PFSK-1 (cell line): ENCODE data around the gene NDFIP1.

Experiments
- FOXP2 ChIP-seq: optimal IDR thresholded peaks from 2 replicates; pipeline ENCODE3; 2011; ENCODE audit warnings: borderline replicate concordance, control low read depth, inconsistent platforms; ENCODE audit not compliant: insufficient read depth; ENCODE audit errors: extremely low read length, extremely low read depth
- POLR2AphosphoS5 ChIP-seq: IDR thresholded peaks from 2 replicates; pipeline ENCODE4 v1.6.1; 2012; ENCODE audit warnings: low read depth, mild to moderate bottlenecking, control low read depth, low read length, moderate library complexity
- SIN3A ChIP-seq: IDR thresholded peaks from 2 replicates; pipeline ENCODE4 v1.6.1; 2012; ENCODE audit warnings: mild to moderate bottlenecking, low read length, moderate library complexity, borderline replicate concordance; ENCODE audit not compliant: insufficient read depth
- TAF1 ChIP-seq: IDR thresholded peaks from 2 replicates; pipeline ENCODE4 v1.6.1; 2012; ENCODE audit warnings: low read length, control low read depth, borderline replicate concordance; ENCODE audit not compliant: insufficient read depth
- TF ChIP-seq, protein P1 (sequence below), 2 experiments: IDR thresholded peaks; 2 replicates each; pipeline versions ENCODE4 v1.6.1 to v1.8.0; 2011 to 2012; ENCODE audit warnings: low read depth in 2 of 2, low read length in 2 of 2, control low read depth in 1 of 2, inconsistent platforms in 1 of 2, mild to moderate bottlenecking in 1 of 2, moderate library complexity in 1 of 2; ENCODE audit not compliant: insufficient read depth in 1 of 2

The NDFIP1 gene

DNA sequence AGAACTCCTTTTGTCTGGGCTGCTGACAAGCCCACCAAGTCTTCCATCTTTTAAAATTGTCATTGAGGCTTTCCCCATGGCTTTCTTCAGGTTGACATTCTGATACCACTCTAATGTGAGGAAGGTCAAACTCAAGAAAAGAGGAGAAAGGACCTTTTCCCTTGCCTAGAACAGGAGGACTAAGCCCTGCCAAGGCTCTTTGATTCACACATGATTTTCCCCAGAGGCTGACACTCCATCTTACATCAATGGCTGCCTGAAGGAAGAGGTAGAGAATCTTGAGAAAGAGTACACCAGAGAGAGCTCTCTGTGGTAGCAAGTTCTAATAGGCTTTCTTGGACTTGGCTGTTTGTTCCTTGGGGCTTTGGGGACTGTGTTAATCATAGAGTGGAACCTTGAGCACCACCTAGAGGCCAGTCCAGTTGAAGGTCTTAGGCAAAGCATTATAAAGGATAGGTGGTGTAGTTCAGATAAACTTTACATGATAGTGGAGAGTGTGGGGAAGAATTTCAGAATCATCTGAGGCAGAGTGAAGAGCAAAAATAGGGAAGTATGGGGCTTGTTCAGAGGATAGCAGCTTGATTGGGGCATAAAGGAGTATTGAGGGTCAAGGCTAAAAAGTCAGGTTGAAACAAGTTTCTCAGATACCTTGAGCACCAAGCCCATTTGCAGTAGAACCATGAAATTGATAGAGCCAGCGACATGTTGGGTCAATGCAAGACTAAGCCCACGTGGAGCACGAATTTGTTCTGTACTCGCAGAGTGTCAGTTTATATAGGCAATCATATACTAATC lies 36.7 kb downstream of the NDFIP1 start:
- TF ChIP-seq, protein P1, sequence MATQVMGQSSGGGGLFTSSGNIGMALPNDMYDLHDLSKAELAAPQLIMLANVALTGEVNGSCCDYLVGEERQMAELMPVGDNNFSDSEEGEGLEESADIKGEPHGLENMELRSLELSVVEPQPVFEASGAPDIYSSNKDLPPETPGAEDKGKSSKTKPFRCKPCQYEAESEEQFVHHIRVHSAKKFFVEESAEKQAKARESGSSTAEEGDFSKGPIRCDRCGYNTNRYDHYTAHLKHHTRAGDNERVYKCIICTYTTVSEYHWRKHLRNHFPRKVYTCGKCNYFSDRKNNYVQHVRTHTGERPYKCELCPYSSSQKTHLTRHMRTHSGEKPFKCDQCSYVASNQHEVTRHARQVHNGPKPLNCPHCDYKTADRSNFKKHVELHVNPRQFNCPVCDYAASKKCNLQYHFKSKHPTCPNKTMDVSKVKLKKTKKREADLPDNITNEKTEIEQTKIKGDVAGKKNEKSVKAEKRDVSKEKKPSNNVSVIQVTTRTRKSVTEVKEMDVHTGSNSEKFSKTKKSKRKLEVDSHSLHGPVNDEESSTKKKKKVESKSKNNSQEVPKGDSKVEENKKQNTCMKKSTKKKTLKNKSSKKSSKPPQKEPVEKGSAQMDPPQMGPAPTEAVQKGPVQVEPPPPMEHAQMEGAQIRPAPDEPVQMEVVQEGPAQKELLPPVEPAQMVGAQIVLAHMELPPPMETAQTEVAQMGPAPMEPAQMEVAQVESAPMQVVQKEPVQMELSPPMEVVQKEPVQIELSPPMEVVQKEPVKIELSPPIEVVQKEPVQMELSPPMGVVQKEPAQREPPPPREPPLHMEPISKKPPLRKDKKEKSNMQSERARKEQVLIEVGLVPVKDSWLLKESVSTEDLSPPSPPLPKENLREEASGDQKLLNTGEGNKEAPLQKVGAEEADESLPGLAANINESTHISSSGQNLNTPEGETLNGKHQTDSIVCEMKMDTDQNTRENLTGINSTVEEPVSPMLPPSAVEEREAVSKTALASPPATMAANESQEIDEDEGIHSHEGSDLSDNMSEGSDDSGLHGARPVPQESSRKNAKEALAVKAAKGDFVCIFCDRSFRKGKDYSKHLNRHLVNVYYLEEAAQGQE (IDR thresholded peaks at IDR 0.05; ENCODE audit: insufficient read depth in 1 of 2, low read depth in 2 of 2, low read length in 2 of 2): no peak
- TF ChIP-seq POLR2AphosphoS5 (no peak), FOXP2 (no peak), SIN3A (no peak), TAF1 (no peak)

DNA sequence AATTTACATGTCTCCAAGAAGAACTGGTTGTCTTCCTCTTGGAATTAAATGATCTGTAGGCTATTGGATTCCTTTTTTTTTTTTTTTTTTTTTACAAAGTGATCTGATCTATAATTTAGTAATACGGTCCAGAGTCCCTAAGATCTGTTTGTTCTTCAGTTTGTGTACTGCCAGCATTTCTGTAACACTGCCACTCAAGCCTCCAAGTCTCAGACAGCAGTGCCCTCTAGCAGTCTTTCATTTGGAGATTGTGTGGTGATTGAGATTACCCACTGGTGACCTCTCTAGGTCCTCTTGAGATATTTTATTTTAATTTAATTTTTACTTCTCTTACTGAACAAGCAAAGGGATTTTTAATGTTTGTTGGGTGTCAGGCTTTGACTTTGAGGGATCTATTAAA lies 40.8 kb downstream of the NDFIP1 start:
- no peak for TF ChIP-seq POLR2AphosphoS5
- no peak for TF ChIP-seq TAF1
- TF ChIP-seq, protein P1 (IDR thresholded peaks at IDR 0.05; ENCODE audit: insufficient read depth in 1 of 2, low read depth in 2 of 2, low read length in 2 of 2): no peak
- no peak for TF ChIP-seq SIN3A
- TF ChIP-seq FOXP2: no peak

DNA sequence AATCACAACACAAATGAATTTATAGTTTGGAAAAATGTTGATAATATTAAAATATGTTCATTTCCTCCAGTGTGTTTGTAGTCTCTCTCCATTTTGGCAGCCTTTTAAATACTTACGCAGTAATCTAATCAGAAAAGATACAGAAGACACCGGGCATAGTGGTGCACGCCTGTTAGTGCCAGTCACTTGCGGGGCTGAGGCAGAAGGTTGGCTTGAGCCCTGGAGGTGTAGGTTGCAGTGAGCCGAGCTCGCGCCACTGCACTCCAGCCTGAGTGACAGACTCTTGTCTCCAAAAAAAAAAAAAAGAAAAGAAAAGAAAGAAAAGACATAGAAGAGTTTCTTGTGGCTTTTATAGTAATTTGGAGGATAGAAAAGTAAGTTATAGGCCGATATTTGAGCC lies 41.9 kb downstream of the NDFIP1 start:
- no peak for TF ChIP-seq FOXP2
- TF ChIP-seq TAF1: no peak
- TF ChIP-seq, protein P1 (IDR thresholded peaks at IDR 0.05; ENCODE audit: insufficient read depth in 1 of 2, low read depth in 2 of 2, low read length in 2 of 2): no peak
- TF ChIP-seq POLR2AphosphoS5: no peak
- TF ChIP-seq SIN3A: no peak

DNA sequence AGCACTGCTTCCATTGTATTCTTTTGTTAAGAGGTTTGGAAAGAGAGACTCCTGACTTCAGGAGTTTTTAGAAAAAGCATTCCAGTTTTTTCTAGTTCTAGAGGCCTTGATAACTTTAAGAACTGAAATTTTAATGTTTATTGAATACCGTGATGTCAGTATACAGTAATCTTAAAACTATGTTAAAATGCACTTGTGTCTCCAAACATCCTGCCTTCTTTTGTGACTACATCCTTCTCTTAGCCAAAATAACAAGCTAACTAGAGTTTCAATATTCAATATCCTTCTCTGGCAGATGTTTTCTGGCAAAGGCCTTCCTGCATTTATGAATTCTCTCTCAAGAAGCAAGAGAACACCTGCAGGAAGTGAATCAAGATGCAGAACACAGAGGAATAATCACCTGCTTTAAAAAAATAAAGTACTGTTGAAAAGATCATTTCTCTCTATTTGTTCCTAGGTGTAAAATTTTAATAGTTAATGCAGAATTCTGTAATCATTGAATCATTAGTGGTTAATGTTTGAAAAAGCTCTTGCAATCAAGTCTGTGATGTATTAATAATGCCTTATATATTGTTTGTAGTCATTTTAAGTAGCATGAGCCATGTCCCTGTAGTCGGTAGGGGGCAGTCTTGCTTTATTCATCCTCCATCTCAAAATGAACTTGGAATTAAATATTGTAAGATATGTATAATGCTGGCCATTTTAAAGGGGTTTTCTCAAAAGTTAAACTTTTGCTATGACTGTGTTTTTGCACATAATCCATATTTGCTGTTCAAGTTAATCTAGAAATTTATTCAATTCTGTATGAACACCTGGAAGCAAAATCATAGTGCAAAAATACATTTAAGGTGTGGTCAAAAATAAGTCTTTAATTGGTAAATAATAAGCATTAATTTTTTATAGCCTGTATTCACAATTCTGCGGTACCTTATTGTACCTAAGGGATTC lies 43.1 kb downstream of the NDFIP1 start:
- no peak for TF ChIP-seq POLR2AphosphoS5
- TF ChIP-seq, protein P1 (IDR thresholded peaks at IDR 0.05; ENCODE audit: insufficient read depth in 1 of 2, low read depth in 2 of 2, low read length in 2 of 2): no peak

DNA sequence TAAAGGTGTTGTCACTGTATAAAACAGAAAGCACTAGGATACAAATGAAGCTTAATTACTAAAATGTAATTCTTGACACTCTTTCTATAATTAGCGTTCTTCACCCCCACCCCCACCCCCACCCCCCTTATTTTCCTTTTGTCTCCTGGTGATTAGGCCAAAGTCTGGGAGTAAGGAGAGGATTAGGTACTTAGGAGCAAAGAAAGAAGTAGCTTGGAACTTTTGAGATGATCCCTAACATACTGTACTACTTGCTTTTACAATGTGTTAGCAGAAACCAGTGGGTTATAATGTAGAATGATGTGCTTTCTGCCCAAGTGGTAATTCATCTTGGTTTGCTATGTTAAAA lies 43.8 kb downstream of the NDFIP1 start:
- TF ChIP-seq, protein P1 (IDR thresholded peaks at IDR 0.05; ENCODE audit: insufficient read depth in 1 of 2, low read depth in 2 of 2, low read length in 2 of 2): no peak
- TF ChIP-seq POLR2AphosphoS5: no peak
- no peak for TF ChIP-seq SIN3A
- TF ChIP-seq FOXP2: no peak
- no peak for TF ChIP-seq TAF1
